Uterus (tissue), 4 donors: ENCODE results near the gene LRBA. TPM values are rescaled to one million over a fixed set of nuclear protein-coding genes. Genes with fewer than 3 reads are reported as not detected.

Source experiments
- DNase-seq, 2 donors: peaks; one replicate each; pipeline ENCODE4 v3.0.0-alpha.2; 2019 to 2020
- H3K27ac ChIP-seq, 2 donors: fragments of 200-600 bp; sonication (generic); 1 replicate in 1 of 2; 2 replicates in 1 of 2; pipeline ENCODE4 v1.5.1; 2016 to 2018
- H3K27me3 ChIP-seq, 2 donors: fragments of 200-600 bp; sonication (generic); one replicate each; pipeline ENCODE4 v1.5.1; 2018 to 2019; ENCODE audit warnings: control low read depth in 1 of 2
- H3K36me3 ChIP-seq, 2 donors: fragments of 200-600 bp; sonication (generic); one replicate each; pipeline ENCODE4 v1.5.1; 2019; ENCODE audit warnings: control low read depth in 1 of 2
- H3K4me1 ChIP-seq, 2 donors: fragments of 200-600 bp; sonication (generic); one replicate each; pipeline ENCODE4 v1.5.1; 2018 to 2019; ENCODE audit warnings: control low read depth in 1 of 2
- H3K4me3 ChIP-seq, 2 donors: fragments of 200-600 bp; sonication (generic); 1 replicate in 1 of 2; 2 replicates in 1 of 2; pipeline ENCODE4 v1.5.1; 2018 to 2019; ENCODE audit warnings: mild to moderate bottlenecking in 1 of 2
- H3K9me3 ChIP-seq, 2 donors: fragments of 200-600 bp; sonication (generic); one replicate each; pipeline ENCODE4 v1.5.1; 2019; ENCODE audit warnings: control low read depth in 1 of 2
- POLR2A ChIP-seq, 2 donors: fragments of 450-650 bp; IDR thresholded peaks; one replicate each; pipeline ENCODE4 v1.6.1; 2016; ENCODE audit warnings: antibody characterized with exemption in 2 of 2, mild to moderate bottlenecking in 1 of 2, moderate library complexity in 1 of 2
- intact Hi-C: fragments of 100-400 bp; cut with DNase I; formaldehyde crosslinking; loops from one replicate; pipeline ENCODE4 v1.15.1; 2023; ENCODE audit warnings: low total_unique reads
- total RNA-seq, 4 donors: library from RNA; depleted of rRNA in 3 of 4; stranded (reverse); fragments of >200 nt in 3 of 4; gene quantifications; one replicate each; pipeline versions ENCODE4 v1.1.0 to v1.2.4, GENCODE V29; 2014 to 2023
- TF ChIP-seq, protein P1 (sequence below), 4 experiments: fragments of 200-600 bp in 2 of 4; fragments of 450-650 bp in 2 of 4; sonication (generic) in 2 of 4; IDR thresholded peaks; one replicate each; pipeline ENCODE4 v1.5.1; 2016 to 2019; ENCODE audit warnings: antibody characterized with exemption in 4 of 4, mild to moderate bottlenecking in 2 of 4, moderate library complexity in 1 of 4
- donor health status: DM: yes; HTN: yes; CAD: no.

The LRBA gene
- total RNA-seq, 4 donors from 2014 or later, result 32.0 to 126 (median 41.7) TPM

DNA sequence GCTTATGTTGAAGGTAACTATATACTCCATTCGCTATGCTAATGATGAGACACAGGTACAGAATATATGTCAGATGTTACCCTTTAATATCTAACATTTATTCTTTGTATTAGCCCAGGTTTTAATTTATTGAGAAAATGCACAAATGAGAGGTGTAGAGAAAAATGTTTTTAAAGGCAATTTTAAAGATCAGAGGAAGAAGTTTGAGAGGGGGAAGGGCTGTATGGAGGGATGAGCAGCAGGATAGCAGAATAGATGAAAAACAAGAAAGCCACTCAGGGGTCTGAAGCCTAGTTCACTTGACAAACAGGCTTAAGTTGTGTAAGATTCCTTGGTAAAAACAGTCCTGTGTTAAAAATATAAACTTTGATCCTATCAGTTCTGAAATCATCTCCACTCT is 429.5 kb downstream of the LRBA start:
- TF ChIP-seq, protein P1, sequence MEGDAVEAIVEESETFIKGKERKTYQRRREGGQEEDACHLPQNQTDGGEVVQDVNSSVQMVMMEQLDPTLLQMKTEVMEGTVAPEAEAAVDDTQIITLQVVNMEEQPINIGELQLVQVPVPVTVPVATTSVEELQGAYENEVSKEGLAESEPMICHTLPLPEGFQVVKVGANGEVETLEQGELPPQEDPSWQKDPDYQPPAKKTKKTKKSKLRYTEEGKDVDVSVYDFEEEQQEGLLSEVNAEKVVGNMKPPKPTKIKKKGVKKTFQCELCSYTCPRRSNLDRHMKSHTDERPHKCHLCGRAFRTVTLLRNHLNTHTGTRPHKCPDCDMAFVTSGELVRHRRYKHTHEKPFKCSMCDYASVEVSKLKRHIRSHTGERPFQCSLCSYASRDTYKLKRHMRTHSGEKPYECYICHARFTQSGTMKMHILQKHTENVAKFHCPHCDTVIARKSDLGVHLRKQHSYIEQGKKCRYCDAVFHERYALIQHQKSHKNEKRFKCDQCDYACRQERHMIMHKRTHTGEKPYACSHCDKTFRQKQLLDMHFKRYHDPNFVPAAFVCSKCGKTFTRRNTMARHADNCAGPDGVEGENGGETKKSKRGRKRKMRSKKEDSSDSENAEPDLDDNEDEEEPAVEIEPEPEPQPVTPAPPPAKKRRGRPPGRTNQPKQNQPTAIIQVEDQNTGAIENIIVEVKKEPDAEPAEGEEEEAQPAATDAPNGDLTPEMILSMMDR (IDR thresholded peaks at IDR 0.05), result no peak
- no peak for TF ChIP-seq POLR2A (IDR thresholded peaks at IDR 0.05)
- intact Hi-C loops, result no loop called here
- H3K27me3 ChIP-seq, result no peaks in the 10 kb centered on the region
- no peak for DNase-seq
- no peaks in the 10 kb centered on the region for H3K36me3 ChIP-seq
- no peaks in the 10 kb centered on the region for H3K9me3 ChIP-seq
- H3K4me3 ChIP-seq, result no peak overlapping the region
- H3K27ac ChIP-seq, result no peak overlapping the region
- H3K4me1 ChIP-seq, result no peaks in the 10 kb centered on the region

- H3K36me3 ChIP-seq, result no peaks in the 10 kb centered on the region
- no peaks in the 10 kb centered on the region for H3K4me1 ChIP-seq
- H3K9me3 ChIP-seq, result no peaks in the 10 kb centered on the region
- no peaks in the 10 kb centered on the region for H3K27me3 ChIP-seq
- TF ChIP-seq POLR2A (IDR thresholded peaks at IDR 0.05), result no peak
- TF ChIP-seq, protein P1 (IDR thresholded peaks at IDR 0.05), result no peak
- intact Hi-C loops, result no loop called here
- H3K4me3 ChIP-seq, result peak overlapping the region in 1 of 2 donors; percentile 18
- no peak for DNase-seq
- H3K27ac ChIP-seq, result no peak overlapping the region
These were observed 430.8 kb downstream of the LRBA start for GRCh38 chr4:150584111-150584915.

GRCh38 chr4:150583287-150584110 is 431.6 kb downstream of the LRBA start:
- H3K27me3 ChIP-seq, result no peaks in the 10 kb centered on the region
- no peak overlapping the region for H3K27ac ChIP-seq
- DNase-seq, result peak in 1 of 2 donors; percentile 12
- H3K4me3 ChIP-seq, result peak overlapping the region in 1 of 2 donors; percentile 18
- no peaks in the 10 kb centered on the region for H3K9me3 ChIP-seq
- intact Hi-C loops, result no loop called here
- no peak for TF ChIP-seq POLR2A (IDR thresholded peaks at IDR 0.05)
- TF ChIP-seq, protein P1 (IDR thresholded peaks at IDR 0.05), result no peak
- H3K36me3 ChIP-seq, result no peaks in the 10 kb centered on the region
- no peaks in the 10 kb centered on the region for H3K4me1 ChIP-seq

DNA sequence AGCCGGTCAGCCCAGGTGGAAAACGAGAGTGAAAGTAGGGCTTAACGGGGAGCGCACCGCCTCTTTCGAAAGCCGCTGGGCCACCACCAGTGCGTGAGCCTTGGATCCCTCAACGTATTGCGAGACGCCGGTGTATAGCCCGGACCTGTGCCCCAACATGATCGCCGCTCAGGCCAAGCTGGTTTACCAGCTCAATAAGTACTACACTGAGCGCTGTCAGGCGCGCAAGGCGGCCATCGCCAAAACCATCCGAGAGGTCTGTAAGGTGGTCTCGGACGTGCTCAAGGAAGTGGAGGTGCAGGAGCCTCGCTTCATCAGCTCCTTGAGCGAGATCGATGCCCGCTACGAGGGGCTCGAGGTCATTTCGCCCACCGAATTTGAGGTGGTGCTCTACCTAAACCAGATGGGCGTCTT is 432.2 kb downstream of the LRBA start:
- no peaks in the 10 kb centered on the region for H3K9me3 ChIP-seq
- no peaks in the 10 kb centered on the region for H3K4me1 ChIP-seq
- H3K27me3 ChIP-seq, result no peaks in the 10 kb centered on the region
- intact Hi-C loops, result no loop called here
- no peak for TF ChIP-seq POLR2A (IDR thresholded peaks at IDR 0.05)
- TF ChIP-seq, protein P1 (IDR thresholded peaks at IDR 0.05), result no peak
- peak overlapping the region in 1 of 2 donors; percentile 18 for H3K4me3 ChIP-seq
- H3K36me3 ChIP-seq, result no peaks in the 10 kb centered on the region
- H3K27ac ChIP-seq, result no peak overlapping the region
- peak in 1 of 2 donors; percentile 12 for DNase-seq
